HepG2 (cell line): Measurements from ENCODE around the gene UTP25. TPM values are rescaled to one million over a fixed set of nuclear protein-coding genes. Genes with fewer than 3 reads are reported as not detected.

Experiments
- ATAC-seq: fragments of 200-7000 bp; cut with Tn5 transposase; 3 replicates; pipeline ENCODE4 v1.9.1; 2020; ENCODE audit warnings: mild to moderate bottlenecking, moderate library complexity
- BruUV-seq: library from RNA; stranded (reverse); fragments of 400-500 nt; replicated peaks from 2 replicates; lab custom pipeline; 2021; lab: Mats Ljungman, UMichigan
- CTCF ChIA-PET: fragments of 300-600 bp; formaldehyde crosslinking; extraction: SDS; loops from one replicate; lab custom pipeline; 2021; ENCODE audit warnings: low total read pairs, inconsistent platforms, low intra/inter-chr PET ratio; lab: Yijun Ruan, JAX
- POLR2A ChIA-PET: fragments of 350-600 bp; sonication (Branson Sonifier 250); formaldehyde crosslinking; loops from one replicate; lab custom pipeline; 2020; ENCODE audit warnings: antibody characterized with exemption, inconsistent platforms; lab: Yijun Ruan, JAX
- DNase-seq: peaks from one replicate; pipeline ENCODE4 v3.0.0-alpha.2; 2015; ENCODE audit warnings: low spot score
- FAIRE-seq: peaks from 3 replicates; lab custom pipeline; 2011; peaks lifted over from hg19 to GRCh38; lab: Jason Lieb, UNC
- H2AFZ ChIP-seq: one replicate; pipeline ENCODE4 v1.6.1; 2011; ENCODE audit warnings: low read length, inconsistent platforms
- H3K27ac ChIP-seq: fragments of 300-600 bp; 3 replicates; pipeline ENCODE4 v1.8.0; 2011; ENCODE audit warnings: mixed run types, mild to moderate bottlenecking, mixed read lengths, low read length, inconsistent platforms; ENCODE audit not compliant: insufficient read depth; ENCODE audit errors: extremely low read length
- H3K27me3 ChIP-seq, 2 experiments: fragments of 200-600 bp in 1 of 2; 2 replicates in 1 of 2; 3 replicates in 1 of 2; pipeline versions ENCODE4 v1.6.0 to v1.8.0; 2011; ENCODE audit warnings: low read length in 2 of 2, mild to moderate bottlenecking in 2 of 2, moderate library complexity in 2 of 2, inconsistent platforms in 1 of 2; ENCODE audit not compliant: insufficient read depth in 2 of 2, control insufficient read depth in 1 of 2
- H3K36me3 ChIP-seq, 2 experiments: fragments of 200-600 bp in 1 of 2; replicated peaks in 1 of 2; 2 replicates in 1 of 2; 3 replicates in 1 of 2; pipeline versions ENCODE4 v1.5.1 to v1.8.0; 2011; ENCODE audit warnings: low read length in 2 of 2, inconsistent platforms in 1 of 2; ENCODE audit not compliant: insufficient read depth in 2 of 2, control insufficient read depth in 1 of 2
- H3K4me1 ChIP-seq: 2 replicates; pipeline ENCODE4 v1.5.1; 2012; ENCODE audit warnings: low read length, inconsistent platforms; ENCODE audit not compliant: insufficient read depth
- H3K4me2 ChIP-seq: 2 replicates; pipeline ENCODE4 v1.6.0; 2011; ENCODE audit warnings: low read depth, low read length, inconsistent platforms
- H3K4me3 ChIP-seq, 3 experiments: fragments of 200-600 bp in 1 of 3; sonication (generic), shearing (Covaris generic) in 1 of 3; replicated peaks in 1 of 3; 2 replicates each; pipeline ENCODE4 v1.5.1; 2011 to 2016; ENCODE audit warnings: low read length in 3 of 3, inconsistent platforms in 2 of 3, low read depth in 2 of 3, mild to moderate bottlenecking in 2 of 3, control low read depth in 1 of 3, mixed read lengths in 1 of 3; ENCODE audit not compliant: insufficient read depth in 1 of 3
- H3K79me2 ChIP-seq: one replicate; pipeline ENCODE4 v1.6.1; 2011; ENCODE audit warnings: low read length, inconsistent platforms; ENCODE audit not compliant: insufficient read depth
- H3K9ac ChIP-seq: 2 replicates; pipeline ENCODE4 v1.6.0; 2011; ENCODE audit warnings: mild to moderate bottlenecking, low read depth, low read length, inconsistent platforms; ENCODE audit not compliant: insufficient read depth
- H3K9me3 ChIP-seq: 2 replicates; pipeline ENCODE4 v1.5.1; 2012; ENCODE audit warnings: mild to moderate bottlenecking, low read length
- H4K20me1 ChIP-seq: 2 replicates; pipeline ENCODE4 v1.6.0; 2011; ENCODE audit warnings: inconsistent platforms, mild to moderate bottlenecking, low read length, moderate library complexity; ENCODE audit not compliant: insufficient read depth
- CC2D1A ChIP-seq: sonication (generic); formaldehyde crosslinking; IDR thresholded peaks from 2 replicates; pipeline ENCODE4 v1.8.1; 2023; ENCODE audit warnings: mild to moderate bottlenecking, missing genetic modification reagents
- FUBP1 ChIP-seq: sonication (generic); formaldehyde crosslinking; IDR thresholded peaks from 2 replicates; pipeline ENCODE4 v1.5.1; 2020; ENCODE audit warnings: missing genetic modification reagents, mild to moderate bottlenecking, borderline replicate concordance
- GLMP ChIP-seq: sonication (generic); formaldehyde crosslinking; IDR thresholded peaks from 2 replicates; pipeline ENCODE4 v1.9.0; 2021; ENCODE audit warnings: missing genetic modification reagents, mild to moderate bottlenecking, borderline replicate concordance
- GMEB2 ChIP-seq: IDR thresholded peaks from 2 replicates; pipeline ENCODE4 v1.6.1; 2016; ENCODE audit warnings: missing biosample characterization, missing genetic modification reagents, low read depth
- HNF4A ChIP-seq: sonication (generic); formaldehyde crosslinking; IDR thresholded peaks from 2 replicates; pipeline ENCODE4 v1.4.0; 2020; ENCODE audit warnings: missing genetic modification reagents
- MBNL3 ChIP-seq: fragments of 250-450 bp; sonication (Bioruptor Pico); conservative IDR thresholded peaks from 2 replicates; pipeline ENCODE4 v1.8.0; 2022; ENCODE audit warnings: mild to moderate bottlenecking, inconsistent platforms
- THAP8 ChIP-seq: sonication (generic); formaldehyde crosslinking; IDR thresholded peaks from 2 replicates; pipeline ENCODE4 v1.5.1; 2020; ENCODE audit warnings: missing genetic modification reagents, mild to moderate bottlenecking, borderline replicate concordance
- ZBTB20 ChIP-seq: sonication (generic); formaldehyde crosslinking; IDR thresholded peaks from 2 replicates; pipeline ENCODE4 v1.8.1; 2023; ENCODE audit warnings: missing genetic modification reagents, low read depth, mild to moderate bottlenecking, borderline replicate concordance
- ZNF574 ChIP-seq: sonication (generic); formaldehyde crosslinking; IDR thresholded peaks from 2 replicates; pipeline ENCODE4 v1.4.0; 2020; ENCODE audit warnings: missing genetic modification reagents
- WGBS: methylation state at CpG from one replicate; pipeline ENCODE4 v1.1.6; 2017; ENCODE audit warnings: low lambda C conversion rate; 5-methylcytosine and 5-hydroxymethylcytosine counted together
- in situ Hi-C: cut with HindIII; loops from 2 replicates; pipeline ENCODE4 v1.10.0; 2017; ENCODE audit warnings: low pct_unique_long_range_greater_than_20kb; ENCODE audit not compliant: extremely low pct_ligation_motif_present
- intact Hi-C: fragments of 100-400 bp; cut with micrococcal nuclease; formaldehyde crosslinking; loops from one replicate; pipeline ENCODE4 v1.10.0; 2022; ENCODE audit not compliant: unreplicated experiment
- polyA plus RNA-seq, 8 experiments: library from polyadenylated mRNA; depleted of rRNA in 3 of 8; stranded (reverse) in 7 of 8; unstranded in 1 of 8; fragments of >200 nt; fragmentation: Illumina TruSeq in 4 of 8; extraction: Trizol in 4 of 8; gene quantifications; 2 replicates each; pipeline versions ENCODE4 v1.2.1 to v1.2.3, GENCODE V29; 2011 to 2016; ENCODE audit warnings: low read depth in 4 of 8, missing spikeins in 1 of 8, mixed read lengths in 1 of 8; ENCODE audit not compliant: insufficient read depth in 1 of 8
- total RNA-seq, 5 experiments: library from RNA; depleted of rRNA; stranded (reverse); fragments of >200 nt; fragmentation: Illumina TruSeq; extraction: Trizol; gene quantifications; 2 replicates each; pipeline ENCODE4 v1.2.3, GENCODE V29; 2016; ENCODE audit warnings: low read depth in 1 of 5

UTP25 gene
- total and polyA plus RNA-seq, 2 of the 13 experiments (the other 11 are each of a cell fraction or from before 2014, with no cell fraction given): 4.8 to 5.7 TPM

GRCh38 chr1:209899948-209900347 lies 72.2 kb downstream of the UTP25 start (continued):
- TF ChIP-seq ZNF574 (CRISPR knock-in tag) (no peak), HNF4A (peak; percentile 51)

- FAIRE-seq: no peak
- no peaks in the 10 kb centered on the region for H3K4me1 ChIP-seq
- no peaks in the 10 kb centered on the region for H4K20me1 ChIP-seq
- no peaks in the 10 kb centered on the region for H3K79me2 ChIP-seq
- intact Hi-C loops (no loop called here), in situ Hi-C loops (no loop called here)
- H3K36me3 ChIP-seq: no peaks in the 10 kb centered on the region
- no peak overlapping the region for H3K4me2 ChIP-seq
- H3K9me3 ChIP-seq: no peaks in the 10 kb centered on the region
- H3K9ac ChIP-seq: no peak overlapping the region
- POLR2A ChIA-PET: no interaction called here
- no peaks in the 10 kb centered on the region for H3K27me3 ChIP-seq
- no TSS peak for BruUV-seq
- H3K4me3 ChIP-seq: no peak overlapping the region
- no peak for ATAC-seq
- WGBS: 50% methylated on average over 1 of the region's 1 CpG
- DNase-seq: no peak
- no peak for TF ChIP-seq THAP8 (CRISPR knock-in tag)
- TF ChIP-seq GLMP (CRISPR knock-in tag): no peak
- no peak for TF ChIP-seq ZBTB20
- no peak for TF ChIP-seq GMEB2 (CRISPR knock-in tag)
- TF ChIP-seq CC2D1A: no peak
- TF ChIP-seq MBNL3 (CRISPR knock-in tag): no peak
- no peak for TF ChIP-seq FUBP1 (CRISPR knock-in tag)
- CTCF ChIA-PET: no interaction called here
- H2AFZ ChIP-seq: no peak overlapping the region
- no peak overlapping the region for H3K27ac ChIP-seq
Observed at GRCh38 chr1:209900734-209901133, 73.0 kb downstream of the UTP25 start.
